ENCODE measurements around the gene SAPCD1. TPM values are rescaled to one million over a fixed set of nuclear protein-coding genes. Genes with fewer than 3 reads are reported as not detected.

The SAPCD1 gene
- 15.0 and 17.7 TPM in 2 replicates for total RNA-seq

DNA sequence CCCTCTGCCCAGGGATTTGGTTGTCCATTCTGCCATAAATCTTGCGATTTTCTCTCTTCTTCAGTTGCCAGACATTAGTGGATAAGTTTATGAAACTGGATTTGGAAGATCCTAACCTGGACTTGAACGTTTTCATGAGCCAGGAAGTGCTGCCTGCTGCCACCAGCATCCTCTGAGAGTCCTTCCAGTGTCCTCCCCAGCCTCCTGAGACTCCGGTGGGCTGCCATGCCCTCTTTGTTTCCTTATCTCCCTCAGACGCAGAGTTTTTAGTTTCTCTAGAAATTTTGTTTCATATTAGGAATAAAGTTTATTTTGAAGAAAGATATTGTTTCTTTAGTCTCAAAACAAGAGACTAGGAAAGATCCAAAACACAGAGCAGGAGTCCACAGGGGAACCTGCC lies at the start of gene SAPCD1:
SAPCD1 (plus strand) TSS at position 301 of the 400 bp plus-strand sequence. CDS start 399 bp downstream, outside the sequence.
- intact Hi-C loops (cut with micrococcal nuclease) = no loop called here
- H3K36me3 Mint-ChIP-seq (ENCODE audit: low read depth) = peaks cover 38% of the 10 kb centered on the region
- H3K4me3 Mint-ChIP-seq = no peak within 1 kb of the TSS
- H3K9me3 Mint-ChIP-seq = no peaks in the 10 kb centered on the region
- peak within 1 kb of the TSS; percentile 34 for H3K27ac Mint-ChIP-seq
- peaks cover 5% of the 10 kb centered on the region for H3K4me1 Mint-ChIP-seq
- no peak for DNase-seq
- no peaks in the 10 kb centered on the region for H3K27me3 Mint-ChIP-seq

DNA sequence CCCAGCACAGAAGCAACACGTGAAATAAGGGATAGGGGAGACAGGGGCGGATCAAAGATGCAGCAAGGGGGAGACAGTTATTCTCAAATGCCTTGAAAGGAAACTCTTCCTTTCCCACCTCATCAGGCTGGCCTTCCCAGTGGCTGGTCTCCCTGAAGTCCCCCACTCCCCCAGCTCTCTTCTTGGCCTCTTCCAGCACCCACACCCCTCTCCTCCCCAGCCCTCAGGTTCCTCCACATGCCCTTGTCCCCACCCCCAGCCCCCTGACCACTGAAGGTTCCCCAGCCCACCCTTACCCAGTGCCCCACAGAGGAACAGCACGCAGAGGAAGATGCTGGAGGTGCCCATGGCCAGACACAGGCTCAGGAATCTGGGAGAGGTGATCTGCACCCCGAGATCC lies 49.0 kb upstream of the SAPCD1 start:
- Mint-ChIP-seq H3K4me1 (peaks cover 14% of the 10 kb centered on the region), H3K9me3 (no peaks in the 10 kb centered on the region), H3K4me3 (no peak overlapping the region), H3K27me3 (peaks cover 11% of the 10 kb centered on the region), H3K27ac (no peak overlapping the region), H3K36me3 (ENCODE audit: low read depth) (no peaks in the 10 kb centered on the region)
- intact Hi-C loops (cut with micrococcal nuclease) = no loop called here
- DNase-seq = no peak

DNA sequence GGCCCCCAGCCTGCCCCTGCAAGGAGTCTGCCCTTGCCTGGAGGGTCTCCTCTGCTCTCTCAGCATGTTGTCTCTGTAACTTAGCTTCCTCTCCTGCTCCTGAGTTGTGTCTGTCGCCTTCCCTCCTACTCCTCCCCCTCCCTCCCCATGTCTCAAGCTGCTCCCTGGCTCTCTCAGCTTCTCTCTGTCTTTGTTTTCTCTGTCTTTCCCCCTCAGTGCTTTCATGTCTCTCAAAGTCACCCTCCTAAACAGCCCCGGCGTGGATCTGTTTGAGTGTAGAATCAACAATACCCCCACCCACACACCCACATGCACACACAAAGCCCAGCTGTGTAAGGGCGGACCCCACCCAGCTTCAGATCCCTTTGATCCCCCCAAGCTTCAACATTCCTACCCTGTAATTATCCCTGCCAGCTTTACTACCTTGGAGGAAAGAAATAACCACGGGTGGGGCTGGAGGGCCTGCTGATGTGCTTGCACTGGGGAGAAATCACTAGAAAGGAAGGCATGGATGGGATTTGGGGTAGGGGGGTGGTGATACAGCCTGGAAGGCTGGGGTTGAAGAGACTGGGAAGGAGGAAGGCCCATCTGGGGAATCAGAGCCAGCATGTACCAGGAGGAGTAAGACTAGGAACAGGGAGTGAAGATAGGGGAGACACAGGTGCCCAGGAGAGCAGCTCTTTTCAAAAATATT lies 48.3 kb upstream of the SAPCD1 start:
- no peak for DNase-seq
- H3K4me3 Mint-ChIP-seq = no peak overlapping the region
- no peaks in the 10 kb centered on the region for H3K36me3 Mint-ChIP-seq (ENCODE audit: low read depth)
- intact Hi-C loops (cut with micrococcal nuclease) = no loop called here
- H3K27ac Mint-ChIP-seq = no peak overlapping the region
- H3K4me1 Mint-ChIP-seq = peaks cover 14% of the 10 kb centered on the region
- no peaks in the 10 kb centered on the region for H3K9me3 Mint-ChIP-seq
- H3K27me3 Mint-ChIP-seq = peaks cover 11% of the 10 kb centered on the region

DNA sequence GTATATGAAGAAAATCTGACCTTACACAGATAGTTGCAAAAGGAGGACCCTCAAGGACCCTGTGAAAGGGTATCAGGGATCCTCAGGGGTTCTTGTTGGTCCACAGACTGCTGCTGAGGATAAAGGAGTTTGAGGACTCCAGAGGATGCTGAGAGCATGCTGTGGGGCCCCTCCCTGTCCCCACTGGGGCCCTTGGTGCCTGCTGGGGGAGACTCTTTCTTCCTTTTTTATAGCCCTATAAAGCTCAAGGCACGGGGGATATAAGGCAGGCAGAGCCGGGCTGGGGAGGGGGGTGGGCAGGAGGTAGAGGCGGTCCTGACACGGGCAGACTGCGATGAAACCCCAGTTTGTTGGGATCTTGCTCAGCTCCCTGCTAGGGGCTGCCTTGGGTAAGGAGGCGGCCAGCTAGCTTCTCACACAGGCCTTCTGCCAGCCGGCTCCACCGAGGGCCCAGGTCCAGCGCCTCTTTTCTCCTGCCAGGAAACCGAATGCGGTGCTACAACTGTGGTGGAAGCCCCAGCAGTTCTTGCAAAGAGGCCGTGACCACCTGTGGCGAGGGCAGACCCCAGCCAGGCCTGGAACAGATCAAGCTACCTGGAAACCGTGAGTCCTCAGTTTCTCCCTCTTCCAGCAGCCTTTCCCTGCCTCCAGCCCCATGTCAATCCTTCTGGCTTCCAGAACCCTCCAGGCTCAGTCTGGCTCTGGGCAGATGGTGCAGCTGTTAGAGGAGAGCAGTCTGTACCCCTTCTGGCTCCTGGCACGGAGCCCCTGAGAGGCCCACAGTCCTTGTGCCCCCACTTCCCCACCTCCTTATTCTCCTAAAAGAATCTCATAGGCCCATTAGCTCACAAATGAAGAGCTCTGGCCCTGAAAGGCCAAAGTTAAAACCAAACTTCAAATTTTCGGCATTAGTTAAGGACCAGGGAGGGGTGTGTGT lies 47.2 kb upstream of the SAPCD1 start, which contains the start of gene LY6G6D:
LY6G6D (plus strand) TSS at position 327 of the 937 bp plus-strand sequence; CDS start at position 335, 8 bp downstream.
- H3K27ac Mint-ChIP-seq = no peak within 1 kb of the TSS
- no peak for DNase-seq
- H3K9me3 Mint-ChIP-seq = no peaks in the 10 kb centered on the region
- H3K4me1 Mint-ChIP-seq = peaks cover 16% of the 10 kb centered on the region
- peaks cover 11% of the 10 kb centered on the region for H3K27me3 Mint-ChIP-seq
- H3K4me3 Mint-ChIP-seq = no peak within 1 kb of the TSS
- intact Hi-C loops (cut with micrococcal nuclease) = no loop called here
- H3K36me3 Mint-ChIP-seq (ENCODE audit: low read depth) = no peaks in the 10 kb centered on the region

DNA sequence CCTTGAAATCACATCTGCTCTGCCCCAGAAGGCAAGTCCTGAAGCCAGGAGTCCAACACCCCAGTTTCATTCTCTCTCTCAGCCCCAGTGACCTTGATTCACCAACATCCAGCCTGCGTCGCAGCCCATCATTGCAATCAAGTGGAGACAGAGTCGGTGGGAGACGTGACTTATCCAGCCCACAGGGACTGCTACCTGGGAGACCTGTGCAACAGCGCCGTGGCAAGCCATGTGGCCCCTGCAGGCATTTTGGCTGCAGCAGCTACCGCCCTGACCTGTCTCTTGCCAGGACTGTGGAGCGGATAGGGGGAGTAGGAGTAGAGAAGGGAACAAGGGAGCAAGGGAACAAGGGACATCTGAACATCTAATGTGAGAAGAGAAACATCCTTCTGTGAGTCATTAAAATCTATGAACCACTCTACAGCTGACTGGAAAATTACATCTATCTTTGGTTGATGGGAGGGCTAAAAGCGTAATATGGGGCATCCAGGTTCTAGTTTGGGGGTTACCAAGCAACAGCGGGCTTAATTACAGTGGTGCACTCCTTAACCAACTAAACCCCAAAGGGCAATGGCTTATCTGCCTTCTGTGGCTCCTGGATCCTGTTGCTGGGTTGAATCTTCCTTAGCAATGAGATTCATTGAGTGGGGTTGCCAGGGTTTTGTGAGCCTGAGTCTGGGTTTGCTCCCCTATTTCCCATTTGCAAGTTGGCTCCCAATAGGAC lies 44.8 kb upstream of the SAPCD1 start:
- peak overlapping the region; percentile 22 for H3K27ac Mint-ChIP-seq
- intact Hi-C loops (cut with micrococcal nuclease) = no loop called here
- peaks cover 8% of the 10 kb centered on the region for H3K27me3 Mint-ChIP-seq
- no peak overlapping the region for H3K4me3 Mint-ChIP-seq
- H3K36me3 Mint-ChIP-seq (ENCODE audit: low read depth) = no peaks in the 10 kb centered on the region
- DNase-seq = no peak
- H3K9me3 Mint-ChIP-seq = no peaks in the 10 kb centered on the region
- H3K4me1 Mint-ChIP-seq = peaks cover 4% of the 10 kb centered on the region

DNA sequence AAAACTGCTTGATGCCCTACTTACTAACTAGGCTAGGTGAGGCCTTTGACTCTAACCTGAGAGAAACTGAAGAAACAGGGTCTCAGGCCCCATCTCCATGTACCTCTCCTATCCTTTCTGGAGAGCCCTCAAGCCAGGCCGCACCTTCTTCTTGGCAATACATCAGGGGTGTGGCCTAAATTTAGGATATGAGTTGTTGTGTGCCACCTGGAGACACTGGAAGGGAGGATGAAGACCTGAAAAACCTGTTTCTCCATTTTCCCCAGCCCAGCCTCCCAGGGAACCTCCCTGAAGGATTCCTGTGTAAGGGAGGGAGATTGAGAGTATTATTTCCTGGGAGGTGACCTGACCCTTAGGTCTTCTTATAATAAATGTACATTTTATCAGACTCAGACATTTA lies 44.2 kb upstream of the SAPCD1 start:
- Mint-ChIP-seq H3K27ac (no peak overlapping the region), H3K4me3 (no peak overlapping the region)

DNA sequence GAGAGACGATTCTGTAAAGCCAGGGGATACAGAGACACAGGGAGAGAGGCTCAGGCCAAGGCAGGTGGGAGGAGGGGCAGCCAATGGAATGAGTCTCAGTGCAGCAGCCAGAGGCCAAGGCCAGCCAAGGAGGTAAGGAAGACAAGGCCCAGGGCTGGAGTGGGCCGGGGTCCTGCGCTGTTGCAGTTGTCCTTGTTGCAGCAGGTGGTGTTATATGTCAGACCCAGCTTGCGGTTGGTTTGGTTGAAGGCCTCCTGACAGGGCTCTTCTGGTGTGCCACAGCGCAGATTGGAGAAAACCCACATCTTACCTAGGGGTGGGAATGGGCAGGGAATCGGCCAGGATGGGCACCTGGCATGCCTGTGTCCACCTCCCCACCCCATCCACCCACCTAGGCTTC lies 43.5 kb upstream of the SAPCD1 start:
- peaks cover 6% of the 10 kb centered on the region for H3K4me1 Mint-ChIP-seq
- H3K9me3 Mint-ChIP-seq = no peaks in the 10 kb centered on the region
- H3K27me3 Mint-ChIP-seq = peaks cover 4% of the 10 kb centered on the region
- no peak for DNase-seq
- no peak overlapping the region for H3K27ac Mint-ChIP-seq
- H3K36me3 Mint-ChIP-seq (ENCODE audit: low read depth) = no peaks in the 10 kb centered on the region
- no peak overlapping the region for H3K4me3 Mint-ChIP-seq
- intact Hi-C loops (cut with micrococcal nuclease) = no loop called here

More for the DNA sequence above, 44.2 kb upstream of the SAPCD1 start:
- no peak for DNase-seq
- H3K4me1 Mint-ChIP-seq = peaks cover 4% of the 10 kb centered on the region
- no peaks in the 10 kb centered on the region for H3K9me3 Mint-ChIP-seq
- H3K27me3 Mint-ChIP-seq = peaks cover 4% of the 10 kb centered on the region
- H3K36me3 Mint-ChIP-seq (ENCODE audit: low read depth) = no peaks in the 10 kb centered on the region
- intact Hi-C loops (cut with micrococcal nuclease) = no loop called here

DNA sequence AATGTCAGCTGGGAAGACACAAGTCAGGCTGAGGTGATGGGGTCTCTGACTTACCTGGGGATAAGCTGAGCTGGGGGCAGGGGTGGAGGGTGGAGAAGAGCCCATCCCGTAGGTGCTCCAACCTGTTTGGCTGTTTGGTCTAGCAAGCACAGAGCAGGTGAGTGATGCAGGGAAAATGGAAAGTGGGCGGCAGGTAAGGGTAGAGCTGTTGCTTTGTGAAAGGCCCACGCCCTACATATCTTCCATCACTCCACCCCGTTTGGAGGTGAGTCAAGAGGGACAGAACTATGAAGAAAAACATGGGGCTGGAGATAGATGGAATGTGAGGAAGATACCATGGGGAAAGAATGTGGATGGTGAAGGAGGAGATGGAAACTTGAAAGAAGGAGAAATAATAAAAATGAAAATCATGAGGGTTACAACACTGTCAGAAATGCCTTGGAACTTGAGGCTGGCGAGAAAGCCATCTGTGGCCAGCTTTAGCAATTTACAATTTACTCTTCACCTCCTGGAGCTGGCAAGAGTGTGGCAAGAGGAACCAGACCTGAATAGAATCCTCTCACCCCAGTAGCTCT lies 42.2 kb upstream of the SAPCD1 start:
- Mint-ChIP-seq H3K4me3 (no peak overlapping the region), H3K36me3 (ENCODE audit: low read depth) (peaks cover 1% of the 10 kb centered on the region), H3K4me1 (peaks cover 6% of the 10 kb centered on the region), H3K27me3 (peaks cover 4% of the 10 kb centered on the region), H3K9me3 (no peaks in the 10 kb centered on the region), H3K27ac (no peak overlapping the region)
- intact Hi-C loops (cut with micrococcal nuclease) = no loop called here
- DNase-seq = no peak

DNA sequence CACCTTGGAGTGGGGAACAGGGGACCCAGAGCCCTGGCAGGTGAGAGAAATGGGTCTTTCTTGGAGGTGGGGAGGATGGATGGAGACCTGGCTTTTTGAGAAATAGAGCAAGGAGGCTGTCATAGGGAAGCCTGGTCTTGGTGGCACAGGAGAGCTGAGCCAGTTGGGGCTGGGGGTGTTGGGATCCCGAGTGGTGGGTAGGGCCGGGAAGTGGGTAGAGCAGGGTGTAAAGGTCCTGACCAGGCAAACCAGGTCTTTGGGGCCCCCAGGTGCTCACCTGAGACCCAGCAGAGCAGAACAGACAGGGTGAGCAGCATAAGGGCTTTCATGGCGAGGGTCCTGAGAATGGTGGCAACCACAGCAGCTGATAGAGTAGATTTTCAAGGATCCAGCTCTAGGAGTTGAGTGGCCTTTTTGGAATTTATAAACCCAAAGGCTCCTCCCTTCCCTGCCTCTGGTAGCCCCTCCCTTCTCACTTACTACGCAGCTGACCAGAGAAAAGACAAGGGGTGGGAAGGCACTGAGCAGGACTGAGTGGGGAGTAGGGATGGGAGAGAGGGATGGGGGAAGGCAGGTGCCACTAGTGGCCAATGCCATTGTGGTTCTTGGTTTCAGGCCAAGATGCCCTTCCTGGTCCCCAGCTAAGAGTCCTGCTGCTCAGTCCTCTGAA lies 41.0 kb upstream of the SAPCD1 start, which contains the start of gene LY6G6C:
LY6G6C (minus strand) TSS at position 396 of the 670 bp plus-strand sequence; CDS start at position 329, 67 bp downstream.
- Mint-ChIP-seq H3K4me1 (peaks cover 16% of the 10 kb centered on the region), H3K36me3 (ENCODE audit: low read depth) (peaks cover 6% of the 10 kb centered on the region), H3K9me3 (no peaks in the 10 kb centered on the region), H3K27me3 (peaks cover 4% of the 10 kb centered on the region), H3K4me3 (no peak within 1 kb of the TSS), H3K27ac (no peak within 1 kb of the TSS)
- intact Hi-C loops (cut with micrococcal nuclease) = no loop called here
- DNase-seq = no peak

DNA sequence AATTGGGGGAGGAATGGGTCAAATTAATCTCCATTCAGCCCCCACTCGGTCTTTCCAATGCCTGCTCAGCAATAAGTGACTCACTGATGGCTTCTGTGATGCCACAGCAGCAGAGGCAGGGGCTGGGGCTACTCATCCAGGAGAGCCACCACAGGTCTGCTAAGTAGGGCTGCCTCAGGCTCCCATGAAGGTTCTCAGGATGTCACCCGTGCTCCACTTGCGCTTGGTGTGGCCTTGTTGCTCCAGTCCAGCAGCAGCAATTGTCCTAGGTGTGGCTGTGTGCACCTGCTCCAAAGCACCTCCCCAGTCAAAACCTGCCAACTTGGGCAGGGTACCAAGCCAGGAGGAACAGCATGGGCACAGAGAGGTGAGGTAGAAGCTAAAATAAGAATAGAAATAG lies 40.3 kb upstream of the SAPCD1 start:
- DNase-seq = no peak

DNA sequence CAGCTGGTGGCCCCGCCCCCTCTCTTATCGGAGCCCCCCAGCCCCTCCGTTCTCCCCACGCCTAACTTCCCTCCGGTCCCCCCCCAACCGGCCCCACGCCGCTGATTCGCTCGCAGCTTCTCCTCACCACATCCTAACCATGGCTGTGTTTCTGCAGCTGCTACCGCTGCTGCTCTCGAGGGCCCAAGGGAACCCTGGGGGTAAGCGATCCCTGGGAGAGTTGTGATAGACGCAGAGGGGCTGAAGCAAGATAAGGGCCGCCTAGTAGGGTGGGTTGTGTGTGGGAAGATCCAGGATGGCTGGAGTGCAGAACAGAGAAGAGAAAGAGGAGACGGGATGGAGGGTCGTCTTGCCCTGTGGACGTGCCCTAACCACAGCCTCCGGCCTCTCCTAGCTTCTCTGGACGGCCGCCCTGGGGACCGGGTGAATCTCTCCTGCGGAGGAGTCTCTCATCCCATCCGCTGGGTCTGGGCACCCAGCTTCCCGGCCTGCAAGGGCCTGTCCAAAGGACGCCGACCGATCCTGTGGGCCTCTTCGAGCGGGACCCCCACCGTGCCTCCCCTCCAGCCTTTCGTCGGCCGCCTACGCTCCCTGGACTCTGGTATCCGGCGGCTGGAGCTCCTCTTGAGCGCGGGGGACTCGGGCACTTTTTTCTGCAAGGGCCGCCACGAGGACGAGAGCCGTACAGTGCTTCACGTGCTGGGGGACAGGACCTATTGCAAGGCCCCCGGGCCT lies 39.0 kb upstream of the SAPCD1 start, which contains the start of gene MPIG6B:
MPIG6B (plus strand) TSS at position 129 of the 735 bp plus-strand sequence; CDS start at position 140, 11 bp downstream.
- H3K4me1 Mint-ChIP-seq = peaks cover 31% of the 10 kb centered on the region

More for the DNA sequence above, 40.3 kb upstream of the SAPCD1 start:
- H3K4me3 Mint-ChIP-seq = no peak overlapping the region
- peaks cover 4% of the 10 kb centered on the region for H3K27me3 Mint-ChIP-seq
- H3K9me3 Mint-ChIP-seq = no peaks in the 10 kb centered on the region
- no peak overlapping the region for H3K27ac Mint-ChIP-seq
- peaks cover 23% of the 10 kb centered on the region for H3K4me1 Mint-ChIP-seq
- intact Hi-C loops (cut with micrococcal nuclease) = no loop called here
- H3K36me3 Mint-ChIP-seq (ENCODE audit: low read depth) = peaks cover 12% of the 10 kb centered on the region

DNA sequence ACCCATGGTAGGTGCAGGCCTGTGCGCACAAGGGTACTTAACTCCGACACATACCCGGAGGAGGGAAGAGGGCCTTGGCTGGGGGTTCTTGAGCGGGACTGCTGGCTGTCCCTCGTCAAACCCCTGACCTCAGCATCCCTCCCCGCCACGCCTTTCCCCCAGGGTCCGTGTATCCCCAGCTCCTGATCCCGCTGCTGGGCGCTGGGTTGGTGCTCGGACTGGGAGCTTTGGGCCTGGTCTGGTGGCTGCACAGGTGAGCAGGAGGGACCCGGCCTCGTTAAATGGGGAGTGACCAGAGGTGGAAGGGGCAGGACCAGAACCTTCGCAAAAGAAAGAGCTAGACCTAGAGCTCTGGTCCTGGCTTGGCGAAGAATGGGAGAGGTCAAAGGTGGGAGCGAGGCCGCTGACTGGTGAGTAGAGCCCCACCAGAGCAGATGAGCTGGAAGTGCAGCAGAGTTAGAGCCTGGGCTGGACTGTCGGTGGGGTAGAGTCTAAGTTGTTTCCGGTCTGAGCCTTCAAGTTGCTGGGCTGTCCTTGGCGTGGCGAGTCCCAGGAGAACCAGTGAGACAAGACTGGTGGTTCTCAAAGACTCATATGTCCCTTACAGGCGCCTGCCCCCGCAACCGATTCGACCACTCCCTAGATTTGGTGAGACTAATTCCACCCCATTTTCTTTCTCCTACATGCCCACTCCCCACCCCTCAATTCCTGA lies 38.3 kb upstream of the SAPCD1 start:
- H3K9me3 Mint-ChIP-seq = no peaks in the 10 kb centered on the region
- H3K27me3 Mint-ChIP-seq = peaks cover 4% of the 10 kb centered on the region
- H3K36me3 Mint-ChIP-seq (ENCODE audit: low read depth) = peaks cover 18% of the 10 kb centered on the region
- no peak overlapping the region for H3K4me3 Mint-ChIP-seq
- no peak for DNase-seq
- H3K4me1 Mint-ChIP-seq = peaks cover 36% of the 10 kb centered on the region
- intact Hi-C loops (cut with micrococcal nuclease) = no loop called here
- H3K27ac Mint-ChIP-seq = no peak overlapping the region

More for the DNA sequence above, 39.0 kb upstream of the SAPCD1 start, which contains the start of gene MPIG6B:
- intact Hi-C loops (cut with micrococcal nuclease) = no loop called here
- H3K27ac Mint-ChIP-seq = no peak within 1 kb of the TSS
- DNase-seq = no peak
- peaks cover 4% of the 10 kb centered on the region for H3K27me3 Mint-ChIP-seq
- no peak within 1 kb of the TSS for H3K4me3 Mint-ChIP-seq
- no peaks in the 10 kb centered on the region for H3K9me3 Mint-ChIP-seq
- H3K36me3 Mint-ChIP-seq (ENCODE audit: low read depth) = peaks cover 18% of the 10 kb centered on the region
